Lower lobe of right lung (tissue), 2 donors: Measurements from ENCODE around the gene RAPGEF4. TPM values are rescaled to one million over a fixed set of nuclear protein-coding genes. Genes with fewer than 3 reads are reported as not detected.

Source experiments
- ATAC-seq, 2 donors: fragments of 200-7000 bp; cut with Tn5 transposase; one replicate each; pipeline ENCODE4 v1.9.1; 2020 to 2022; ENCODE audit warnings: mild to moderate bottlenecking in 2 of 2, moderate library complexity in 2 of 2
- DNase-seq: peaks from one replicate; pipeline ENCODE4 v3.0.0-alpha.2; 2020
- H3K27ac ChIP-seq: fragments of 200-600 bp; one replicate; pipeline ENCODE4 v1.8.0; 2022
- H3K27me3 ChIP-seq: fragments of 200-600 bp; one replicate; pipeline ENCODE4 v1.8.0; 2022; ENCODE audit warnings: low read depth
- H3K36me3 ChIP-seq: fragments of 200-600 bp; one replicate; pipeline ENCODE4 v1.8.0; 2022; ENCODE audit warnings: mild to moderate bottlenecking
- H3K4me1 ChIP-seq: fragments of 200-600 bp; one replicate; pipeline ENCODE4 v1.8.0; 2022
- H3K4me3 ChIP-seq: fragments of 200-600 bp; one replicate; pipeline ENCODE4 v1.8.0; 2022; ENCODE audit warnings: mild to moderate bottlenecking
- H3K9me3 ChIP-seq: fragments of 200-600 bp; one replicate; pipeline ENCODE4 v1.8.0; 2022
- intact Hi-C: fragments of 100-400 bp; cut with DNase I; formaldehyde crosslinking; loops from one replicate; pipeline ENCODE4 v1.11.0; 2022
- long read RNA-seq: library from polyadenylated mRNA; unstranded; transcript quantifications from one replicate; pipeline ENCODE4 v2.0.0, GENCODE V29; 2021
- total RNA-seq: library from RNA; stranded (reverse); fragmentation: NEBNext Ultra II Directional; extraction: Animal tissue kit (Norgen Biotek cat#: 25700); gene quantifications from one replicate; pipeline ENCODE4 v1.2.1, GENCODE V29; 2021
- TF ChIP-seq, protein P1 (sequence below): fragments of 200-600 bp; IDR thresholded peaks from one replicate; pipeline ENCODE4 v1.8.0; 2022; ENCODE audit warnings: antibody characterized with exemption, mild to moderate bottlenecking
- donor health status: DM: no; HTN: yes; CAD: no; lungs with severe emphysema.

The RAPGEF4 gene
- total RNA-seq, result 14.6 TPM
- long read RNA-seq, full-length matches to known transcripts, result 4 of 22 reads
- long read RNA-seq, partial matches to known transcripts, result 8 of 22 reads
- long read RNA-seq, other reads (novel, unspliced or antisense), result 10 of 22 reads

GRCh38 chr2:172735582-172736423 lies at the start of gene RAPGEF4:
Gene RAPGEF4 (plus strand): TSS chr2:172735845. CDS start chr2:172735984, 139 bp downstream.
- ATAC-seq, result peak; percentile 34 to 56

GRCh38 chr2:172693037-172693436 lies 42.6 kb upstream of the RAPGEF4 start:
- no peak overlapping the region for H3K27ac ChIP-seq
- no peaks in the 10 kb centered on the region for H3K4me1 ChIP-seq
- no peaks in the 10 kb centered on the region for H3K9me3 ChIP-seq
- DNase-seq (no peak), ATAC-seq (peak; percentile 53 to 73)
- intact Hi-C loops, result no loop called here
- no peak overlapping the region for H3K4me3 ChIP-seq
- TF ChIP-seq, protein P1, sequence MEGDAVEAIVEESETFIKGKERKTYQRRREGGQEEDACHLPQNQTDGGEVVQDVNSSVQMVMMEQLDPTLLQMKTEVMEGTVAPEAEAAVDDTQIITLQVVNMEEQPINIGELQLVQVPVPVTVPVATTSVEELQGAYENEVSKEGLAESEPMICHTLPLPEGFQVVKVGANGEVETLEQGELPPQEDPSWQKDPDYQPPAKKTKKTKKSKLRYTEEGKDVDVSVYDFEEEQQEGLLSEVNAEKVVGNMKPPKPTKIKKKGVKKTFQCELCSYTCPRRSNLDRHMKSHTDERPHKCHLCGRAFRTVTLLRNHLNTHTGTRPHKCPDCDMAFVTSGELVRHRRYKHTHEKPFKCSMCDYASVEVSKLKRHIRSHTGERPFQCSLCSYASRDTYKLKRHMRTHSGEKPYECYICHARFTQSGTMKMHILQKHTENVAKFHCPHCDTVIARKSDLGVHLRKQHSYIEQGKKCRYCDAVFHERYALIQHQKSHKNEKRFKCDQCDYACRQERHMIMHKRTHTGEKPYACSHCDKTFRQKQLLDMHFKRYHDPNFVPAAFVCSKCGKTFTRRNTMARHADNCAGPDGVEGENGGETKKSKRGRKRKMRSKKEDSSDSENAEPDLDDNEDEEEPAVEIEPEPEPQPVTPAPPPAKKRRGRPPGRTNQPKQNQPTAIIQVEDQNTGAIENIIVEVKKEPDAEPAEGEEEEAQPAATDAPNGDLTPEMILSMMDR, result no peak
- no peaks in the 10 kb centered on the region for H3K36me3 ChIP-seq
- peaks cover under 1% of the 10 kb centered on the region for H3K27me3 ChIP-seq

More at GRCh38 chr2:172735582-172736423, at the start of gene RAPGEF4:
- TF ChIP-seq, protein P1, result no peak
- H3K36me3 ChIP-seq, result no peaks in the 10 kb centered on the region
- H3K4me1 ChIP-seq, result peaks cover 7% of the 10 kb centered on the region
- no peak within 1 kb of the TSS for H3K27ac ChIP-seq
- DNase-seq, result no peak
- no peaks in the 10 kb centered on the region for H3K9me3 ChIP-seq
- peak within 1 kb of the TSS; percentile 46 for H3K4me3 ChIP-seq
- intact Hi-C loops, result no loop called here
- H3K27me3 ChIP-seq, result peaks cover 47% of the 10 kb centered on the region

- DNase-seq, result no peak
- Histone ChIP-seq H3K4me3 (no peak overlapping the region), H3K27ac (no peak overlapping the region), H3K27me3 (no peaks in the 10 kb centered on the region), H3K4me1 (no peaks in the 10 kb centered on the region), H3K9me3 (no peaks in the 10 kb centered on the region), H3K36me3 (no peaks in the 10 kb centered on the region)
- intact Hi-C loops, result no loop called here
- peak; percentile 23 to 52 for ATAC-seq
- TF ChIP-seq, protein P1, result no peak
Observed at GRCh38 chr2:172693529-172694455, 41.9 kb upstream of the RAPGEF4 start.

- Histone ChIP-seq H3K4me3 (no peak overlapping the region), H3K27ac (no peak overlapping the region), H3K27me3 (no peaks in the 10 kb centered on the region), H3K4me1 (no peaks in the 10 kb centered on the region), H3K9me3 (no peaks in the 10 kb centered on the region), H3K36me3 (no peaks in the 10 kb centered on the region)
- intact Hi-C loops, result no loop called here
- DNase-seq (no peak), ATAC-seq (no peak)
- TF ChIP-seq, protein P1, result no peak
Observed at GRCh38 chr2:172697296-172697695, 38.3 kb upstream of the RAPGEF4 start.
